ENCODE measurements around the gene ZFR. TPM values are rescaled to one million over a fixed set of nuclear protein-coding genes. Genes with fewer than 3 reads are reported as not detected.

The ZFR gene
- total and polyA plus RNA-seq, 4 donors, result 93.5 to 162 (median 117) TPM

DNA sequence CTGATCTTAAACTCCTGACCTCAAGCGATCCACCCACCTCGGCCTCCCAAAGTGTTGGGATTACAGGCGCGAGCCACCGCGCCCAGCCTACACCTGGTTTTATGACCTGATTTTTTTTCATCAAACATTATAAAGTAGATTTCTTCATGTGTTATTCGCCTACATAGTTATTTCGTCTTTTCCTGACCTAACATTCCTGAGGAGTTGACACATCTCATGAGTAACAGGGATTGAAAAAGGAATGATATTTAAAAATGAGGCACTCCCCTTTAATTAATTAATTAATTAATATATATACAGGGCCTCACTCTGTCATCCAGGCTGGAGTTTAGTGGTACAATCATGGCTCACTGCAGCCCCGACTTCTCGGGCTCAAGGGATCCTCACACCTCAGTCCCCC lies 111.6 kb downstream of the ZFR start:
- 96% methylated on average over 4 of the region's 10 CpGs for WGBS (ENCODE audit: insufficient coverage)
- H3K4me1 ChIP-seq (ENCODE audit: control insufficient read depth, insufficient read depth, low read length), result no peaks in the 10 kb centered on the region
- no peaks in the 10 kb centered on the region for H3K9me3 ChIP-seq (ENCODE audit: control insufficient read depth, insufficient read depth, low read length)
- no peaks in the 10 kb centered on the region for H3K27me3 ChIP-seq (ENCODE audit: control insufficient read depth, insufficient read depth, low read length)
- no peak overlapping the region for H3K4me3 ChIP-seq (ENCODE audit: low read depth, low read length)
- no peak overlapping the region for H3K27ac ChIP-seq (ENCODE audit: low read depth, low read length)
- no peak for DNase-seq (ENCODE audit: low read depth in 4 of 6, low spot score in 6 of 6)
- no peaks in the 10 kb centered on the region for H3K36me3 ChIP-seq (ENCODE audit: control insufficient read depth, insufficient read depth, low read length)

DNA sequence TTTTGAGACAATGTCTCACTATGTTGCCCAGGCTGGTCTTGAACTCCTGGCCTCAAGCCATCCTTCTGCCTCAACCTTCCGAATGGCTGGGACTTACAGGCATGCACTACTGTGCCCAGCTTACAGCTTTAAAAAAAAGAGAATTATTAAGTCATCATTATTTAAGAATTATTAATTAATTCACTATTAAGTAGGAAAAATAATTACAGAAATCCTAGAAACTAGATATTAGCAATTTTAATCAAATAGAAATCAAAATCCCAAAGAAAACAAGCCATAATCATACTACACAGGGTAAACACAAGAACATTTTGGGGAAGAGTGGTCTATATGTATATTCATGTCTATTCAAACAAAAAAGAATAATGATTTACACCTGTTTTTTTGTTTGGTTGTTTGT lies 112.2 kb downstream of the ZFR start:
- no peak for DNase-seq (ENCODE audit: low read depth in 4 of 6, low spot score in 6 of 6)
- Histone ChIP-seq H3K27me3 (ENCODE audit: control insufficient read depth, insufficient read depth, low read length) (no peaks in the 10 kb centered on the region), H3K36me3 (ENCODE audit: control insufficient read depth, insufficient read depth, low read length) (no peaks in the 10 kb centered on the region), H3K4me1 (ENCODE audit: control insufficient read depth, insufficient read depth, low read length) (no peaks in the 10 kb centered on the region), H3K9me3 (ENCODE audit: control insufficient read depth, insufficient read depth, low read length) (no peaks in the 10 kb centered on the region), H3K4me3 (ENCODE audit: low read depth, low read length) (no peak overlapping the region), H3K27ac (ENCODE audit: low read depth, low read length) (no peak overlapping the region)
- no CpG with 5 or more reads among the region's 1 CpG for WGBS (ENCODE audit: insufficient coverage)

DNA sequence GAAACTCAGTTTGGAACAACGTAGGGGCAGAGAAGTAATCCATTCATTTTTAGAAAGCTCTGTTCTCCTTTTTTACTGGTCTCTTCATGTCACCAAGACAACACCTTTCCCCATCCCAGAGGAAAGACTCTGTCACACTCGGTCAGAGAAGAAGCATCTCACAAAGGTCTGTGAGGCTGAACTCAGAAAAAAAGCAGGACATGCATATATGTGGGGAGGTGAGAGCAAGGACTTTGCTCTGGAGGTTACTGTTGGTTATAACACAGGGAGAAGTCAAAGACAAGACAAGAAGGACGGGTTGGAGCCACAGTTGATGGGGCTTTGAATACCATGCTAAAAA lies 112.6 kb downstream of the ZFR start:
- no peaks in the 10 kb centered on the region for H3K36me3 ChIP-seq (ENCODE audit: control insufficient read depth, insufficient read depth, low read length)
- no peak for DNase-seq (ENCODE audit: low read depth in 4 of 6, low spot score in 6 of 6)
- no CpG with 5 or more reads among the region's 3 CpGs for WGBS (ENCODE audit: insufficient coverage)

DNA sequence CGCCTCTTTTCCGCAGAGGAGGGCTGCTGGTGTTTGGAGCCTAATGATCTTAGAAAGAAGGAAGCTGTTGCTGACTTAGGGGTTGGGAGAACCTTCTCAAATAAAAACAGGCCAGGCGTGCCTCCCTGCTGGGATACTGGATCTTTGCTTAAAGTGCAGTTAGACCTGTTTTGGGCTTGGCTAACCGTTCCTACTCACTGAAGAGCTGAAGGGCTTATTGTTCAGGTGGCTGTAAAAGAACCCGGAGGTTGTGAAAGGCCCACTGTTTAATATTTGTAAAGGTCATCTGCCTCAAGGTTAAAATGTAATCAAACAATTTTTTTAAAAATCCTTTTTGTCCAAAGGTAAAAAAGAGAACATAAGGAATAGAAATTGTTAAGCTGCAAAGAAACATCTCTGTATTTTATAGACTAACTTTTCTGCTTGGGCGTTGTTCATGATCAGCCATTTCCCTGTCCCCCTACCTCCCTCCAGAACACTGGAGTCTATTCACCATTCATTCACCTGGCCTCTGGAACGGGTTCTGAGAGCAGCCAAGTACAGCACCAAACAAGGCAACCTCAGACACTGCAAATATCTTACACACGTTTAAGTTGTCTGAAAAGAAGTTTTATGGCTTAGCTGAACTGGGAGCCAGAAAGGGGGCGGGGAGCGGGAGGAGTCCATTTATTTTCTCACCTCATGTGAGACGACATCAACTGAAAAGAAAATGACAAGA lies 113.2 kb downstream of the ZFR start:
- DNase-seq (ENCODE audit: low read depth in 4 of 6, low spot score in 6 of 6), result peak in 1 of 6 donors; percentile 22
- 38% methylated on average over 6 of the region's 11 CpGs for WGBS (ENCODE audit: insufficient coverage)
- Histone ChIP-seq H3K27me3 (ENCODE audit: control insufficient read depth, insufficient read depth, low read length) (no peaks in the 10 kb centered on the region), H3K4me3 (ENCODE audit: low read depth, low read length) (no peak overlapping the region), H3K9me3 (ENCODE audit: control insufficient read depth, insufficient read depth, low read length) (no peaks in the 10 kb centered on the region), H3K27ac (ENCODE audit: low read depth, low read length) (no peak overlapping the region), H3K36me3 (ENCODE audit: control insufficient read depth, insufficient read depth, low read length) (no peaks in the 10 kb centered on the region), H3K4me1 (ENCODE audit: control insufficient read depth, insufficient read depth, low read length) (no peaks in the 10 kb centered on the region)

More for the DNA sequence above, 112.6 kb downstream of the ZFR start:
- no peak overlapping the region for H3K4me3 ChIP-seq (ENCODE audit: low read depth, low read length)
- no peaks in the 10 kb centered on the region for H3K27me3 ChIP-seq (ENCODE audit: control insufficient read depth, insufficient read depth, low read length)
- H3K27ac ChIP-seq (ENCODE audit: low read depth, low read length), result no peak overlapping the region
- H3K4me1 ChIP-seq (ENCODE audit: control insufficient read depth, insufficient read depth, low read length), result no peaks in the 10 kb centered on the region
- no peaks in the 10 kb centered on the region for H3K9me3 ChIP-seq (ENCODE audit: control insufficient read depth, insufficient read depth, low read length)

DNA sequence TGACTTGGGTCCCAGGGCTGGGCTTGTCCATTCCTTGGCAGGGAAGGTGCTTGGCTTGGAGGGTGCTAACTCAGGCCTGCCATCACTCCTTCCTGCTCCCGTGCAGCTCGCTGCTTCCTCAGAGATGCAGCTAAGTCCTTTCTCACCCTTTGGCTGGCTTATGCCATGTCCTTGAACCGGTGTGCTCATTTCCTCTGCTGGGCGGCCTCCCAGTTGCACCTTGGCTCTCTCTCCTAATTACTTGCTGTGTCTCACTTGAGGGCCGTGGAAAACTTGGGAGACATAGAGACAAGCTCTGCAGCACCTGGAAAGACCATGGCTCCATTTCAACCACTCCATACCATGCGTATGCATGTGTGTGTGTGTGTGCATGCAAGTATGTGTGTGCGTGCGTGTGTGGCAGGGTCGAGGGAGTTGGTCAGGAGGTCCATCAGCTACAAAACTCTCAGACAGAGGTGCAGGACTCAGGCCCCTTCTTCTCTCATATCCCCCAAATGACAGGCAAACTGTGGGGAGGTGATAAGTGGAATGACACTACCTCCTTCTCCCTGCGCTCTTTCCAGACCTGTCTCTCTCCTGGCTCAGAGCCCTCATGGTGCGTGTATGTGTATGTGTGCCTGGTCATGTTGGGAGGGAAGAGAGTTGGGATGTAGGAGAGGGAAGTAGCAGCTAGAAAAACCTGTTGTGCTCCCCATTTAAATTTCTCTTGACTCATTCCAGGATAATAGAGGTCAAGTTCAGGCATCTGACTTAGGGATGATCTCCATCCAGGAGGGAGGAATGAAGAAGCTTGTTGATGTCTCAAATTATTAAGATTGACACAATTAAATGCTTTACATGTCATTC lies 114.2 kb downstream of the ZFR start:
- no peak overlapping the region for H3K27ac ChIP-seq (ENCODE audit: low read depth, low read length)
- no peak for DNase-seq (ENCODE audit: low read depth in 4 of 6, low spot score in 6 of 6)
- H3K4me1 ChIP-seq (ENCODE audit: control insufficient read depth, insufficient read depth, low read length), result no peaks in the 10 kb centered on the region
- no peaks in the 10 kb centered on the region for H3K36me3 ChIP-seq (ENCODE audit: control insufficient read depth, insufficient read depth, low read length)
- no peaks in the 10 kb centered on the region for H3K27me3 ChIP-seq (ENCODE audit: control insufficient read depth, insufficient read depth, low read length)
- no peaks in the 10 kb centered on the region for H3K9me3 ChIP-seq (ENCODE audit: control insufficient read depth, insufficient read depth, low read length)
- 95% methylated on average over 4 of the region's 11 CpGs for WGBS (ENCODE audit: insufficient coverage)
- H3K4me3 ChIP-seq (ENCODE audit: low read depth, low read length), result no peak overlapping the region

DNA sequence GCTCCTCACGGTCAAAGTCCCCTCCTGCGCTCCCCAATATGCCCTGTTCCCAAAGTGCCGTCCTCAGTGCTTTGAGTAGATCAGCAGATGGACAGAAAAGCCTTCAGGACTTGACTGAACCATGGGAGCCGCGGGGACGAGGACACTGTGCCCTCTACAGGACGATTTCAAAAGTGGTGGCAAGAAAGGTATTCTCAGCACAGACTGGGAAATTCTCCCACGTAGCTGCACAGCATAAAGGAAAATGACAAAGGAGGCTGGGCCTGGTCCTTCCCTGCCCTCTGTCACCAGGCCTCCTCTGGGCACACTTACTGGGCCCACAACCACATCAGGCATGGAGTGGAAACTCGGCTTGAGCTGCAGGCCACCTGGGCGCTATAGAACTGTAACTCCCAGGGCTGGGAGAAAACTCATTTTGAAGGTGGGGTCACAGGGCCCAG lies 115.1 kb downstream of the ZFR start:
- H3K4me3 ChIP-seq (ENCODE audit: low read depth, low read length), result no peak overlapping the region
- H3K27ac ChIP-seq (ENCODE audit: low read depth, low read length), result no peak overlapping the region
- no peaks in the 10 kb centered on the region for H3K9me3 ChIP-seq (ENCODE audit: control insufficient read depth, insufficient read depth, low read length)
- no peaks in the 10 kb centered on the region for H3K4me1 ChIP-seq (ENCODE audit: control insufficient read depth, insufficient read depth, low read length)
- H3K36me3 ChIP-seq (ENCODE audit: control insufficient read depth, insufficient read depth, low read length), result no peaks in the 10 kb centered on the region
- no peaks in the 10 kb centered on the region for H3K27me3 ChIP-seq (ENCODE audit: control insufficient read depth, insufficient read depth, low read length)
- peak in 2 of 6 donors; percentile 20 to 52 for DNase-seq (ENCODE audit: low read depth in 4 of 6, low spot score in 6 of 6)
- WGBS (ENCODE audit: insufficient coverage), result 45% methylated on average over 9 of the region's 10 CpGs

DNA sequence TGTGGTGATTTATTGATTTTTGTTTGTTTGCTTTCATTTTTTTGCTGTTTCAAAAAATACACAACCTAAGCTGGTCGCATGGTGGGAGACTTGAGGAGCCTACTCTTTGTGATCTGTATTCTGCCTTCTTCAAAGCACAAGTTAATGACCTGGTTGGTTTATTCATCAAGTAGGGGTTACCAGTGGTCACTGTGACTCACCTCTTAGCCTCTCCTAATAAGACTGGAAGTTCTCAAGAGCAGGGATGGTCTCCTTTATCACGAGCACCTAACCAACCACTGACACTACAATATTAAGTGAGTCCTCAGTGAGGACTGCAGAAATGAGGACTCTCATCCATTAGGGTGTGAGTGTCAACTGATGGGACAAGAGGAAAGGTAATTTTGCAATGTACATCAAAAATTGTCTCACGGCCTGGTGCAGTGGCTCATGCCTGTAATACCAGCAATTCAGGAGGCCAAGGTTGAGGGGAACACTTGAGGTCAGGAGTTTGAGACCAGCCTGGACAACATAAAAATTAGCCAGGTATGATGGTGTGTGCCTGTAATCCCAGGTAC lies 118.2 kb downstream of the ZFR start:
- Histone ChIP-seq H3K9me3 (ENCODE audit: control insufficient read depth, insufficient read depth, low read length) (no peaks in the 10 kb centered on the region), H3K4me3 (ENCODE audit: low read depth, low read length) (no peak overlapping the region), H3K36me3 (ENCODE audit: control insufficient read depth, insufficient read depth, low read length) (no peaks in the 10 kb centered on the region), H3K4me1 (ENCODE audit: control insufficient read depth, insufficient read depth, low read length) (no peaks in the 10 kb centered on the region), H3K27me3 (ENCODE audit: control insufficient read depth, insufficient read depth, low read length) (no peaks in the 10 kb centered on the region), H3K27ac (ENCODE audit: low read depth, low read length) (no peak overlapping the region)
- WGBS (ENCODE audit: insufficient coverage), result 100% methylated on average over 1 of the region's 3 CpGs
- no peak for DNase-seq (ENCODE audit: low read depth in 4 of 6, low spot score in 6 of 6)

DNA sequence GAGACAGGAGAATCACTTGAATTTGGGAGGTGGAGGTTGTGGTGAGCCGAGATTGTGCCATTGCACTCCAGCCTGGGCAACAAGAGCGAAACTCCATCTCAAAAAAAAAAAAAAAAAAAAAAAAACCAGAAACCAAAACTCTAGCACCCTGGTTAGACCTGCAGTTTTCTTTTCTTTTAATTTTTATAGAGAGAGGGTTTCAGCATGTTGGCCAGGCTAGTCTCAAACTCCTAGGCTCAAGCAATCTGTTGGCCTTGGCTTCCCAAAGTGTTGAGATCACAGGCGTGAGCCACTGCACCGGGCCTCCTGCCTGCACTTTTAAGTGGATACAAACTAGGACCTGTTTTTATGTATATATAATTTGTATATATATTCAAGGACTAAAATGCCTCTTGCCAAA lies 118.9 kb downstream of the ZFR start:
- DNase-seq (ENCODE audit: low read depth in 4 of 6, low spot score in 6 of 6), result no peak
- H3K27me3 ChIP-seq (ENCODE audit: control insufficient read depth, insufficient read depth, low read length), result no peaks in the 10 kb centered on the region
- no peak overlapping the region for H3K27ac ChIP-seq (ENCODE audit: low read depth, low read length)
- no peak overlapping the region for H3K4me3 ChIP-seq (ENCODE audit: low read depth, low read length)
- no peaks in the 10 kb centered on the region for H3K4me1 ChIP-seq (ENCODE audit: control insufficient read depth, insufficient read depth, low read length)
- H3K9me3 ChIP-seq (ENCODE audit: control insufficient read depth, insufficient read depth, low read length), result no peaks in the 10 kb centered on the region
- no CpG with 5 or more reads among the region's 4 CpGs for WGBS (ENCODE audit: insufficient coverage)
- H3K36me3 ChIP-seq (ENCODE audit: control insufficient read depth, insufficient read depth, low read length), result no peaks in the 10 kb centered on the region

DNA sequence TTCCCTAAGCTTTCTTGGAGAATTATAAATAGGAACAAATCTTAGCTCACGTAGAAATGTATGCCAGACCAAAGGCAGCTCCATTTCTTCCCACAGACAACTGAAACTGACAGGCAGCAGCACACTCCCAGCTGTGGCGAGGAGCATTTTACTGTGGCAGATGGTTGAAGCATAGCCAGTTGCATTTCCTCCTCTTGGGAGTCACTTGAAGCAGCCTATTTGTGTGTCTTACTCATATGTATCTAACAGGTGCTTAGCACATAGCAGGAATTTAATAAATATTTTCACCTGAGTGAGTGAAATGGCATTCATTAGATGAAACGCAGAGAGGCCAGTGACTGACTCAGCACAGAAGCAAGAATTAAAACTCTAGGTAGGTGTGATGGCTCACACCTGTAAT lies 119.5 kb downstream of the ZFR start:
- WGBS (ENCODE audit: insufficient coverage), result no CpG with 5 or more reads among the region's 3 CpGs
- H3K9me3 ChIP-seq (ENCODE audit: control insufficient read depth, insufficient read depth, low read length), result no peaks in the 10 kb centered on the region
- no peak overlapping the region for H3K27ac ChIP-seq (ENCODE audit: low read depth, low read length)
- H3K4me1 ChIP-seq (ENCODE audit: control insufficient read depth, insufficient read depth, low read length), result no peaks in the 10 kb centered on the region
- H3K36me3 ChIP-seq (ENCODE audit: control insufficient read depth, insufficient read depth, low read length), result no peaks in the 10 kb centered on the region
- no peaks in the 10 kb centered on the region for H3K27me3 ChIP-seq (ENCODE audit: control insufficient read depth, insufficient read depth, low read length)
- DNase-seq (ENCODE audit: low read depth in 4 of 6, low spot score in 6 of 6), result peak in 2 of 6 donors; percentile 43 to 74
- no peak overlapping the region for H3K4me3 ChIP-seq (ENCODE audit: low read depth, low read length)

Data from spinal cord (tissue), 10 donors.